NB4 (cell line): ENCODE data around the gene TMPRSS3.
"Not testable (repeated sequence)": the region's sequence is repeated elsewhere in the genome, so short reads cannot be mapped to it uniquely, and the experiment has no call there.

ENCODE experiments used
- DNase-seq: peaks from one replicate; pipeline ENCODE4 v3.0.0; 2010; ENCODE audit warnings: low read depth
- H3K4me3 ChIP-seq: one replicate; pipeline ENCODE4 v1.5.1; 2011; ENCODE audit warnings: mild to moderate bottlenecking, low read depth, low read length, moderate library complexity
- CTCF ChIP-seq: IDR thresholded peaks from one replicate; pipeline ENCODE4 v1.5.1; 2012; ENCODE audit warnings: low read depth, low read length
- MAX ChIP-seq: IDR thresholded peaks from 2 replicates; pipeline ENCODE4 v1.6.1; 2011; ENCODE audit warnings: low read depth, low read length
- MYC ChIP-seq: IDR thresholded peaks from 2 replicates; pipeline ENCODE4 v1.6.1; 2011; ENCODE audit warnings: low read depth, low read length
- POLR2A ChIP-seq: IDR thresholded peaks from 2 replicates; pipeline ENCODE4 v1.6.1; 2011; ENCODE audit warnings: mild to moderate bottlenecking; ENCODE audit not compliant: insufficient read length; ENCODE audit errors: extremely low read depth

Gene TMPRSS3

GRCh38 chr21:42411197-42411869 lies 15.5 kb upstream of the TMPRSS3 start:
- DNase-seq = no peak
- no peak overlapping the region for H3K4me3 ChIP-seq
- TF ChIP-seq MAX (no peak), POLR2A (no peak), CTCF (peak; percentile 19), MYC (no peak)

GRCh38 chr21:42409366-42409765 lies 13.5 kb upstream of the TMPRSS3 start:
- TF ChIP-seq MAX = no peak
- TF ChIP-seq CTCF = no peak
- DNase-seq = no peak
- no peak overlapping the region for H3K4me3 ChIP-seq

GRCh38 chr21:42408718-42409117 lies 12.9 kb upstream of the TMPRSS3 start:
- H3K4me3 ChIP-seq, DNase-seq: not testable (repeated sequence)

- no peak for TF ChIP-seq MYC
- no peak for TF ChIP-seq POLR2A
- no peak for TF ChIP-seq MAX
- no peak for TF ChIP-seq CTCF
- DNase-seq = no peak
- no peak overlapping the region for H3K4me3 ChIP-seq
Observed at GRCh38 chr21:42407476-42407875, 11.6 kb upstream of the TMPRSS3 start.

GRCh38 chr21:42406866-42407265 lies 11.0 kb upstream of the TMPRSS3 start:
- no peak overlapping the region for H3K4me3 ChIP-seq
- TF ChIP-seq CTCF (no peak), MAX (no peak), POLR2A (no peak), MYC (no peak)
- no peak for DNase-seq

- no peak for DNase-seq
- H3K4me3 ChIP-seq = no peak overlapping the region
- TF ChIP-seq POLR2A (no peak), CTCF (no peak)
Observed at GRCh38 chr21:42406201-42406621, 10.4 kb upstream of the TMPRSS3 start.
